ENCODE measurements around the gene PNISR.
"Not testable (repeated sequence)": the region's sequence is repeated elsewhere in the genome, so short reads cannot be mapped to it uniquely, and the experiment has no call there.

The PNISR gene, protein sequence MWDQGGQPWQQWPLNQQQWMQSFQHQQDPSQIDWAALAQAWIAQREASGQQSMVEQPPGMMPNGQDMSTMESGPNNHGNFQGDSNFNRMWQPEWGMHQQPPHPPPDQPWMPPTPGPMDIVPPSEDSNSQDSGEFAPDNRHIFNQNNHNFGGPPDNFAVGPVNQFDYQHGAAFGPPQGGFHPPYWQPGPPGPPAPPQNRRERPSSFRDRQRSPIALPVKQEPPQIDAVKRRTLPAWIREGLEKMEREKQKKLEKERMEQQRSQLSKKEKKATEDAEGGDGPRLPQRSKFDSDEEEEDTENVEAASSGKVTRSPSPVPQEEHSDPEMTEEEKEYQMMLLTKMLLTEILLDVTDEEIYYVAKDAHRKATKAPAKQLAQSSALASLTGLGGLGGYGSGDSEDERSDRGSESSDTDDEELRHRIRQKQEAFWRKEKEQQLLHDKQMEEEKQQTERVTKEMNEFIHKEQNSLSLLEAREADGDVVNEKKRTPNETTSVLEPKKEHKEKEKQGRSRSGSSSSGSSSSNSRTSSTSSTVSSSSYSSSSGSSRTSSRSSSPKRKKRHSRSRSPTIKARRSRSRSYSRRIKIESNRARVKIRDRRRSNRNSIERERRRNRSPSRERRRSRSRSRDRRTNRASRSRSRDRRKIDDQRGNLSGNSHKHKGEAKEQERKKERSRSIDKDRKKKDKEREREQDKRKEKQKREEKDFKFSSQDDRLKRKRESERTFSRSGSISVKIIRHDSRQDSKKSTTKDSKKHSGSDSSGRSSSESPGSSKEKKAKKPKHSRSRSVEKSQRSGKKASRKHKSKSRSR

DNA sequence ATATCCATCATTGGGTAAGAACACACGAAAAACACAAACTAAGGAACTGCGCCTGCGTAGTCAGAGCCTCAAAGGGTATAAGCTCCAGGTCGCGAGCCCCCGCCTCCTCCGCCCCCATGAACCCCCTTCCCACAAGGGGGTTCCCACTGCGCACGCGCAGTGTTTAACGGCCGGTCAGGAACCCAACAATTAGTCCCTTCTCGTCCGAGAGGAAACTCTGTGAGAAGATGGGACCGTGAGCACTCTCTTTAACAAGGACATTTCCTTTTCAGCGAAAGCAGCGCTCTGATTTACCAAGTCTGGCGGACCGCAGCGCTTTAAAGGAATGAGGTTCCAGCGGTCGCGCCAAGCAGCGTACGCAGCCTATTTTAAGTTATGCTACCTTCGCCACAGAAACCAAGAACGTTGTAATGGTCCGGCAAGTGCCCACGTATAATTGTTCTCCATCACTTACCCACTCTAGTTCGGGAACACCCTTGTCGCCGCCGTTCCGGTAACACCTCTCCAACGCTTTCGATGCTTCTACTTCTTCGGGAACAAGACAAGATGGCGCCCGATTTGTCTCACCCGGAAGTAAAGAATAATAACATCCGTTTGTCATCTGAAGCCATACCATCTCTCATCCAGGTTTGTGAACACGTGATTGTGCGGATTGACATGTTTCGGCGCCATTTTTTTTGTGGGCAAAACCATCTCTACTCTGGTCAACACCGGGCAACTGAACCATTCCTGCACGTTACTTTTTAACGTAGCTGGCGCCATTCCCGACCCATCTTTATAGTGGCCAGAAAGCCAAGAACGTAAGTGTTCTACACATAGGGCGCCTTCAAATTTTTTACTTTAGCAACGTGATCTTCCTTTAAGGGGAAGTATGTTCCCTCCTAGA, at the start of gene PNISR:
TSS of gene PNISR (minus strand) at position 548 of the 886 bp plus-strand sequence. CDS start 10,649 bp downstream, outside the sequence.
- TF ChIP-seq, protein P1, sequence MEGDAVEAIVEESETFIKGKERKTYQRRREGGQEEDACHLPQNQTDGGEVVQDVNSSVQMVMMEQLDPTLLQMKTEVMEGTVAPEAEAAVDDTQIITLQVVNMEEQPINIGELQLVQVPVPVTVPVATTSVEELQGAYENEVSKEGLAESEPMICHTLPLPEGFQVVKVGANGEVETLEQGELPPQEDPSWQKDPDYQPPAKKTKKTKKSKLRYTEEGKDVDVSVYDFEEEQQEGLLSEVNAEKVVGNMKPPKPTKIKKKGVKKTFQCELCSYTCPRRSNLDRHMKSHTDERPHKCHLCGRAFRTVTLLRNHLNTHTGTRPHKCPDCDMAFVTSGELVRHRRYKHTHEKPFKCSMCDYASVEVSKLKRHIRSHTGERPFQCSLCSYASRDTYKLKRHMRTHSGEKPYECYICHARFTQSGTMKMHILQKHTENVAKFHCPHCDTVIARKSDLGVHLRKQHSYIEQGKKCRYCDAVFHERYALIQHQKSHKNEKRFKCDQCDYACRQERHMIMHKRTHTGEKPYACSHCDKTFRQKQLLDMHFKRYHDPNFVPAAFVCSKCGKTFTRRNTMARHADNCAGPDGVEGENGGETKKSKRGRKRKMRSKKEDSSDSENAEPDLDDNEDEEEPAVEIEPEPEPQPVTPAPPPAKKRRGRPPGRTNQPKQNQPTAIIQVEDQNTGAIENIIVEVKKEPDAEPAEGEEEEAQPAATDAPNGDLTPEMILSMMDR (IDR thresholded peaks at IDR 0.05; ENCODE audit: low read depth, low read length): no peak
- DNase-seq (ENCODE audit: extremely low read depth, low read depth): peak; percentile 97

DNA sequence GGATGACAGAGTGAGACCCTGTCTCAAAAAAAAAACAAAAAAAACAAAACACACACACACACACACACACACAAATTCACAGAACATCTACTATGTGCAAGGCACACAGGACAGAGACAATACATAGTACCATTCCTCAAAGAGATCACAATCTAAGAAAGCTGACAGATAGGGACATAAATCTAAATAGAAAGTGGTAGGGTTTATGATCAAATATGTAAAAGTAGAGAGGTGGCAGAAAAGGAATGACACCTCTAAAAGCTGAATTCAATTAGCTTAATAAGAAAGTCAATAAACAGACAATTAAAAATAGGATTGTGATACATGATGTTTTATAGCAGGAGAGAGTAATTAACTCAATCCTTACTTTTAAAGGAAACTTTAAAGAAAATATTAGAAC, 48.6 kb upstream of the PNISR start:
- TF ChIP-seq, protein P1 (IDR thresholded peaks at IDR 0.05; ENCODE audit: low read depth, low read length): no peak
- DNase-seq (ENCODE audit: extremely low read depth, low read depth): no peak

DNA sequence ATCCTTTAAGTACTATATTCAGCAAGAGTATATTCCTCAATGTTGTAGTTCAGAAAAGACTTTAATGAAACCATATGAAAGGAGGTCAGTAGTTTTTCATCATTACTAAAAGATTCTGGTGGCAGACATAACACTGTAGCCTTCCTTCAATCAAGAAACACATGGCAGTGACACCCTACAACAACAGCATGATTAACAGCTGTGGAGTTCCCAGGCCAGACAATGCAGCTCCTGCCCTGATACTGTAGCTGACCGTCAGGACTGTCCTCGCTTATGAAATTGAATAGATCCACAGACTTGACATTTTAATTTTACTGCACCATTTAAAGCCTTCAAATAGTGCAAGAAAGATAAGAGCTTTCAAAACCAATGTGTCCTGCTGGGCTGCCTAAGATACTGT, 46.5 kb upstream of the PNISR start:
- TF ChIP-seq, protein P1 (IDR thresholded peaks at IDR 0.05; ENCODE audit: low read depth, low read length): no peak
- DNase-seq (ENCODE audit: extremely low read depth, low read depth): no peak

DNA sequence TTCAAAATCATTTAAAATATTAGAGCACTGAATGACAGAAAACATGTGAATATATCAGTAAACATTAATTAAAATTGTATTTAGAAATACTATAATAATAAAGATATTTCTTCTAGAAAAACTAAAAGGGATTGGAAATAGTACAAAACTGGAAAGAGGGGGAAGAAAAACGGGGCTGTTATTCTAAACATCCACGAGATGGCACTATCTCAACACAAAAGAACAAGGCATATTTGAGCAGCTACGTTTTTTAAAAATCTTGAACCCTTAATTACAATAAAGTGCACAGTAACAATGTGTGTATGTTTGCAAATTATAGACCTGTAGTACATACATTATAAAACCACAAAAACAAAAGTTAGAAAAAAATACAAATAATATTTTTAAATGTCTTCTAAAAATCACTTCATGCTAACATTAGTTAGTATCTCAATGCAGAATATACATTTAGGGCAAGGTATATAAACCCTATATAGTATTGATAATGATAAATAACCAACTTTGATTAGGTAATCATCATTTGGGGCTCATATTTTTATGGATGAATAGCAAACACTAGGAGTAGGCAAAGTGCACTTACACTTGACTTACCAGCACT, 42.5 kb upstream of the PNISR start:
- TF ChIP-seq, protein P1 (IDR thresholded peaks at IDR 0.05; ENCODE audit: low read depth, low read length): peak; percentile 69
- DNase-seq (ENCODE audit: extremely low read depth, low read depth): no peak

DNA sequence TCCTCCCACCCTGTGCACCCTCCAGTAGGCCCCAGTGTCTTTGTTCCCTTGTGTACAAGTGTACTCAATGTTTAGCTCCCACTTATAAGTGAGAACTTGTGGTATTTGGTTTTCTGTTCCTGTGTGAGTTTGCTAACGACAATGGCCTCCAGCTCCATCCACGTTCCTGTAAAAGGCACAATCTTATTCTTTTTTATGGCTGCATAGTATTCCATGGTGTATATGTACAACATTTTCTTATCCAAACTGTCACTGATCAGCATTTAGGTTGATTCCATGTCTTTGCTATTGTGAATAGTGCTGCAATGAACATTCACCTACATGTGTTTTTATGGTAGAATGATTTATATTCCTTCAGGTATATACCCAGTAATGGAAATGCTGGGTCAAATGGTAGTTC, 34.0 kb upstream of the PNISR start:
- DNase-seq (ENCODE audit: extremely low read depth, low read depth): not testable (repeated sequence)

DNA sequence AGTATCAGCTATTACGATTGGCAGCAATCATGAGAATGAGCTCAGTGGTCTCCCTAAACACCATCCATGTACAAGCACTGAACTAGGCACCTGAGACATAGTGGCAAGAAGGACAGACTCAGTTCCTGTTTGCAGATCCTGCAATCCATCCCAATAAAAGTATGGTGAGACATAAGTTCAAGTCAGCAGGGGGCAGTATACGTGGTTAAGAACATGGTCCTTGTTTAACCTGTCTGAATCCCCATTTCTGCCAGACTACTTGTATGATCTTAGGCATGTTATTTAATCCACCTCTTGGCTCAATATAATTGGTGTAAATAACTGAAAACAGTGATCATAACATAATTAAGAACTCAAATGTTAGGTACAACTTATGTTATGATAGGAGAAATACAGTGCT, 33.2 kb upstream of the PNISR start:
- no peak for DNase-seq (ENCODE audit: extremely low read depth, low read depth)
- TF ChIP-seq, protein P1 (IDR thresholded peaks at IDR 0.05; ENCODE audit: low read depth, low read length): peak; percentile 27

DNA sequence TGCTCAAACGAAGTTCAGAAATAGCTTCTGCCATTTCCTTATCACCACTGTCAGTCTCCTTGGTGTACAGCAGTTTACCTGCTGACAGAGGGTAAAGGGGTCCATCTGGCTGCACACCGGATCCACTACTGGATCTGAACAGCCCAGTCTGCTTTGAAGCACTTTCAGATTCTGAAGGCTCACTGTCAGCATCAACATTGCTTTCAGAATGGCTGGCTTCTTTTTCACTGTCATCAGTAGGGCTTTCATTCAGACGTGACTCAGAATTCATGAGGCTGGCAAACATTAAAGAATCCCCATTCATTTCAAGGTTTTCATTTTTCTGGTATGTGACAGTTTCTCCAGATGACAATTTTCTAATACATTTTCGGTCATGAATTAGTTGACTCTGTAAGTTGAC, 21.0 kb upstream of the PNISR start:
- no peak for DNase-seq (ENCODE audit: extremely low read depth, low read depth)
- TF ChIP-seq, protein P1 (IDR thresholded peaks at IDR 0.05; ENCODE audit: low read depth, low read length): no peak
